ENCODE results near the gene C1QTNF8.

DNA sequence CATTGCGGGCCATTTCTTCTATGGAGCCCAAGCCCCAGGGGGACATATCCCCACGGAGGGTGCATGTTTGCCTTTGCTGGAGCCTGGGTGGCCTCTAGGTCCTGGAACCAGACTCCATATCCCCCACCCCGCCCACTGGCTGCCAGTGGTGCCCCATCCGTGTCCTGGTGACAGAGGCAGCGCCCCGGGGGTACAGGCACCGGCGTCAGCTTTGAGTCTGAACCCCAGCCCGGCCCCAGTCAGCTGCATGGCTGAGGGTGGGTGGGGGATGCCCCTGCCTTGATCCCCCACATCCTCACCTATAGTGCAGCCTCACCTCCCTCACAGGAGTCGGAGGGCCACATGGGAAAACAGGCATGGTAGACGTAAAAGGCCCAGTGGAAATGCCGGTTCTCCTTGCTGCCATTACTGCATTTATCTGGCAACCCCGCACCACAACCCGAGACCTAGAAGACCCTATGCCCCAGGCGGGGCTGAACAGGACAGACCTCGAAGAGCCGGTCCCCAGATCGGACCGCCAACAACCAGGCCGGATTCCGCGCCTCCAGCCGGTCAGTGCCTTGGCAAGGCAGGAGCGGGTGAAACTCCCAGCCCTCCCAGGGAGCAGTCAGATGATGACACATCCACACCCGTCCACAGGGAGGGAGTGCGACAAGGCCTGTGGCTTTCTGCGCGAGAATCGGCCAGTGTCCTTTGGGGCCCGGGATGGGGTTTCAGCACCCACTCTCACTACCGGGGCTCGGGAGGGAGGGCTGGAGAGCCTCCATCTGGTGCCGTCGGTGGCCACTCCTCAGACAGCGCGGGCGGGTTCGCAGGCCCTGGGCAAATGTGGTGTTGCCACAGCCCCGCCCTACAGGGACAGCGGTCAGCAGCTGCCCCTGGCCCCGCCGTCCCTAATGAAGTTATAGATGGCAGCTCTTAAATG, 35.4 kb downstream of the C1QTNF8 start:
- TF ChIP-seq YY1 (IDR thresholded peaks at IDR 0.05; ENCODE audit: insufficient read depth, insufficient read length) (no peak), ZNF274 (IDR thresholded peaks at IDR 0.05; ENCODE audit: low read depth, low read length) (no peak)

All from NT2/D1 (cell line).